Measurements from ENCODE around the gene AANAT.

The AANAT gene

GRCh38 chr17:76493505-76494167 lies 26.2 kb downstream of the AANAT start:
- Histone ChIP-seq H3K4me3 (ENCODE audit: low read length, poor library complexity, severe bottlenecking) (peak overlapping the region; percentile 17), H2AFZ (ENCODE audit: low read length) (no peak overlapping the region; the same call in 1 of the 2 replicates), H3K9me2 (replicated peaks; ENCODE audit: low read depth, low read length) (no peaks in the 10 kb centered on the region), H3K79me2 (ENCODE audit: insufficient read depth, low read length) (no peaks in the 10 kb centered on the region), H3K27me3 (ENCODE audit: insufficient read depth, low read length, poor library complexity, severe bottlenecking) (no peaks in the 10 kb centered on the region), H4K20me1 (ENCODE audit: insufficient read depth, low read length, poor library complexity, severe bottlenecking) (no peaks in the 10 kb centered on the region), H3K4me1 (ENCODE audit: insufficient read depth, low read length, poor library complexity, severe bottlenecking) (peaks cover 19% of the 10 kb centered on the region), H3F3A (ENCODE audit: low read depth) (no peaks in the 10 kb centered on the region), H3K36me3 (ENCODE audit: insufficient read depth, low read length) (no peaks in the 10 kb centered on the region), H3K9me3 (ENCODE audit: insufficient read depth, low read depth, low read length) (no peaks in the 10 kb centered on the region), H3K4me2 (ENCODE audit: low read depth, low read length, poor library complexity, severe bottlenecking) (peak overlapping the region; percentile 60), H3K9ac (ENCODE audit: low read depth, low read length, poor library complexity, severe bottlenecking) (peak overlapping the region; percentile 49)
- TF ChIP-seq EZH2phosphoT487 (IDR thresholded peaks at IDR 0.05; ENCODE audit: borderline replicate concordance), result no peak
- no peak for TF ChIP-seq CTCF (conservative IDR thresholded peaks at IDR 0.05; ENCODE audit: low read length)

GRCh38 chr17:76495663-76496400 lies 28.4 kb downstream of the AANAT start:
- Histone ChIP-seq H3K27me3 (ENCODE audit: insufficient read depth, low read length, poor library complexity, severe bottlenecking) (no peaks in the 10 kb centered on the region), H3K36me3 (ENCODE audit: insufficient read depth, low read length) (no peaks in the 10 kb centered on the region), H3F3A (ENCODE audit: low read depth) (no peaks in the 10 kb centered on the region), H4K20me1 (ENCODE audit: insufficient read depth, low read length, poor library complexity, severe bottlenecking) (no peaks in the 10 kb centered on the region), H3K4me1 (ENCODE audit: insufficient read depth, low read length, poor library complexity, severe bottlenecking) (peaks cover 33% of the 10 kb centered on the region), H3K79me2 (ENCODE audit: insufficient read depth, low read length) (no peaks in the 10 kb centered on the region), H3K4me2 (ENCODE audit: low read depth, low read length, poor library complexity, severe bottlenecking) (no peak overlapping the region), H3K9me3 (ENCODE audit: insufficient read depth, low read depth, low read length) (no peaks in the 10 kb centered on the region), H3K4me3 (ENCODE audit: low read length, poor library complexity, severe bottlenecking) (no peak overlapping the region), H3K9me2 (replicated peaks; ENCODE audit: low read depth, low read length) (no peaks in the 10 kb centered on the region), H2AFZ (ENCODE audit: low read length) (no peak overlapping the region), H3K9ac (ENCODE audit: low read depth, low read length, poor library complexity, severe bottlenecking) (no peak overlapping the region)
- no peak for TF ChIP-seq EZH2phosphoT487 (IDR thresholded peaks at IDR 0.05; ENCODE audit: borderline replicate concordance)
- no peak for TF ChIP-seq CTCF (conservative IDR thresholded peaks at IDR 0.05; ENCODE audit: low read length)

- Histone ChIP-seq H3F3A (ENCODE audit: low read depth) (no peaks in the 10 kb centered on the region), H3K4me1 (ENCODE audit: insufficient read depth, low read length, poor library complexity, severe bottlenecking) (peaks cover 38% of the 10 kb centered on the region), H3K4me2 (ENCODE audit: low read depth, low read length, poor library complexity, severe bottlenecking) (no peak overlapping the region)
Measured at GRCh38 chr17:76496464-76496863, 29.1 kb downstream of the AANAT start.

More at GRCh38 chr17:76496464-76496863, 29.1 kb downstream of the AANAT start:
- no peaks in the 10 kb centered on the region for H3K27me3 ChIP-seq (ENCODE audit: insufficient read depth, low read length, poor library complexity, severe bottlenecking)
- no peaks in the 10 kb centered on the region for H3K9me3 ChIP-seq (ENCODE audit: insufficient read depth, low read depth, low read length)
- no peaks in the 10 kb centered on the region for H4K20me1 ChIP-seq (ENCODE audit: insufficient read depth, low read length, poor library complexity, severe bottlenecking)
- no peak overlapping the region for H2AFZ ChIP-seq (ENCODE audit: low read length)
- H3K9ac ChIP-seq (ENCODE audit: low read depth, low read length, poor library complexity, severe bottlenecking), result no peak overlapping the region
- TF ChIP-seq CTCF (conservative IDR thresholded peaks at IDR 0.05; ENCODE audit: low read length) (no peak), EZH2phosphoT487 (IDR thresholded peaks at IDR 0.05; ENCODE audit: borderline replicate concordance) (no peak)
- H3K79me2 ChIP-seq (ENCODE audit: insufficient read depth, low read length), result no peaks in the 10 kb centered on the region
- no peak overlapping the region for H3K4me3 ChIP-seq (ENCODE audit: low read length, poor library complexity, severe bottlenecking)
- H3K9me2 ChIP-seq (replicated peaks; ENCODE audit: low read depth, low read length), result no peaks in the 10 kb centered on the region
- no peaks in the 10 kb centered on the region for H3K36me3 ChIP-seq (ENCODE audit: insufficient read depth, low read length)
